ENCODE measurements around the gene PTGFRN.

PTGFRN gene

GRCh38 chr1:116954440-116954839, 44.7 kb downstream of the PTGFRN start:
- TF ChIP-seq GATA2 (IDR thresholded peaks at IDR 0.05; ENCODE audit: low read depth, low read length): no peak
- no peak for TF ChIP-seq GATA3 (IDR thresholded peaks at IDR 0.05; ENCODE audit: low read depth, low read length)

GRCh38 chr1:116956378-116956777, 46.7 kb downstream of the PTGFRN start:
- TF ChIP-seq GATA2 (IDR thresholded peaks at IDR 0.05; ENCODE audit: low read depth, low read length) (no peak), GATA3 (IDR thresholded peaks at IDR 0.05; ENCODE audit: low read depth, low read length) (no peak)

- TF ChIP-seq GATA2 (IDR thresholded peaks at IDR 0.05; ENCODE audit: low read depth, low read length) (no peak), GATA3 (IDR thresholded peaks at IDR 0.05; ENCODE audit: low read depth, low read length) (no peak)
Observed at GRCh38 chr1:116957646-116958045, 47.9 kb downstream of the PTGFRN start.

- TF ChIP-seq GATA2 (IDR thresholded peaks at IDR 0.05; ENCODE audit: low read depth, low read length) (no peak), GATA3 (IDR thresholded peaks at IDR 0.05; ENCODE audit: low read depth, low read length) (no peak)
Observed at GRCh38 chr1:116958110-116958509, 48.4 kb downstream of the PTGFRN start.

- TF ChIP-seq GATA3 (IDR thresholded peaks at IDR 0.05; ENCODE audit: low read depth, low read length) (no peak), GATA2 (IDR thresholded peaks at IDR 0.05; ENCODE audit: low read depth, low read length) (no peak)
Observed at GRCh38 chr1:116958977-116959376, 49.3 kb downstream of the PTGFRN start.

- no peak for TF ChIP-seq GATA3 (IDR thresholded peaks at IDR 0.05; ENCODE audit: low read depth, low read length)
- no peak for TF ChIP-seq GATA2 (IDR thresholded peaks at IDR 0.05; ENCODE audit: low read depth, low read length)
Observed at GRCh38 chr1:116961606-116962005, 51.9 kb downstream of the PTGFRN start.

- no peak for TF ChIP-seq GATA3 (IDR thresholded peaks at IDR 0.05; ENCODE audit: low read depth, low read length)
- TF ChIP-seq GATA2 (IDR thresholded peaks at IDR 0.05; ENCODE audit: low read depth, low read length): no peak
Observed at GRCh38 chr1:116962987-116963639, 53.4 kb downstream of the PTGFRN start.

- TF ChIP-seq GATA3 (IDR thresholded peaks at IDR 0.05; ENCODE audit: low read depth, low read length) (no peak), GATA2 (IDR thresholded peaks at IDR 0.05; ENCODE audit: low read depth, low read length) (no peak)
Observed at GRCh38 chr1:116966791-116967190, 57.1 kb downstream of the PTGFRN start.

GRCh38 chr1:116968724-116969123, 59.0 kb downstream of the PTGFRN start:
- TF ChIP-seq GATA3 (IDR thresholded peaks at IDR 0.05; ENCODE audit: low read depth, low read length) (no peak), GATA2 (IDR thresholded peaks at IDR 0.05; ENCODE audit: low read depth, low read length) (no peak)

- TF ChIP-seq GATA3 (IDR thresholded peaks at IDR 0.05; ENCODE audit: low read depth, low read length) (no peak), GATA2 (IDR thresholded peaks at IDR 0.05; ENCODE audit: low read depth, low read length) (no peak)
Observed at GRCh38 chr1:116971258-116971860, 61.6 kb downstream of the PTGFRN start.

- TF ChIP-seq GATA2 (IDR thresholded peaks at IDR 0.05; ENCODE audit: low read depth, low read length) (no peak), GATA3 (IDR thresholded peaks at IDR 0.05; ENCODE audit: low read depth, low read length) (no peak)
Observed at GRCh38 chr1:116971965-116972673, 62.4 kb downstream of the PTGFRN start.

GRCh38 chr1:116972674-116973030, 62.9 kb downstream of the PTGFRN start:
- no peak for TF ChIP-seq GATA2 (IDR thresholded peaks at IDR 0.05; ENCODE audit: low read depth, low read length)
- no peak for TF ChIP-seq GATA3 (IDR thresholded peaks at IDR 0.05; ENCODE audit: low read depth, low read length)

- no peak for TF ChIP-seq GATA2 (IDR thresholded peaks at IDR 0.05; ENCODE audit: low read depth, low read length)
- no peak for TF ChIP-seq GATA3 (IDR thresholded peaks at IDR 0.05; ENCODE audit: low read depth, low read length)
Observed at GRCh38 chr1:116981521-116982037, 71.9 kb downstream of the PTGFRN start.

GRCh38 chr1:116982319-116983004, 72.7 kb downstream of the PTGFRN start:
- no peak for TF ChIP-seq GATA3 (IDR thresholded peaks at IDR 0.05; ENCODE audit: low read depth, low read length)
- TF ChIP-seq GATA2 (IDR thresholded peaks at IDR 0.05; ENCODE audit: low read depth, low read length): no peak
